ENCODE results near the gene PEX5. TPM values are rescaled to one million over a fixed set of nuclear protein-coding genes. Genes with fewer than 3 reads are reported as not detected.

The PEX5 gene
- total and polyA plus RNA-seq, 2 of the 8 experiments (the other 6 are each of a cell fraction or from before 2014, with no cell fraction given): 16.8 to 50.5 TPM

GRCh38 chr12:7169951-7170350, 19.5 kb upstream of the PEX5 start:
- Histone ChIP-seq H4K20me1 (replicated peaks in 1 of 2; ENCODE audit: control insufficient read depth in 1 of 2, insufficient read depth in 2 of 2, low read length in 2 of 2) (no peaks in the 10 kb centered on the region), H3K9ac (replicated peaks in 1 of 4; ENCODE audit: extremely low read depth in 1 of 4, low read depth in 3 of 4, low read length in 3 of 4) (no peak overlapping the region), H4K91ac (replicated peaks; ENCODE audit: insufficient read length, low read length) (no peak overlapping the region), H3K18ac (ENCODE audit: extremely low read depth, low read length) (no peak overlapping the region), H3K56ac (replicated peaks; ENCODE audit: insufficient read length, low read depth, low read length) (no peak overlapping the region), H3K79me1 (ENCODE audit: low read depth, low read length) (no peaks in the 10 kb centered on the region), H3K36me3 (ENCODE audit: control insufficient read depth in 2 of 4, insufficient read depth in 4 of 4, low read length in 3 of 4) (no peaks in the 10 kb centered on the region; a peak in 1 of 8 replicates), H3K23me2 (ENCODE audit: low read depth, low read length) (no peaks in the 10 kb centered on the region), H3K4me2 (ENCODE audit: insufficient read depth in 1 of 2, low read depth in 2 of 2, low read length in 2 of 2) (no peak overlapping the region), H3K27me3 (replicated peaks in 1 of 4; ENCODE audit: control insufficient read depth in 3 of 4, extremely low read depth in 1 of 4, insufficient read depth in 3 of 4, low read length in 3 of 4) (no peaks in the 10 kb centered on the region; a peak in 1 of 7 replicates), H2BK12ac (ENCODE audit: low read depth, low read length) (no peak overlapping the region), H3K79me2 (ENCODE audit: control insufficient read depth in 1 of 2, insufficient read depth in 2 of 2, low read length in 2 of 2) (no peaks in the 10 kb centered on the region), H3K14ac (ENCODE audit: insufficient read length) (no peak overlapping the region), H3K4me3 (ENCODE audit: extremely low read depth in 1 of 4, insufficient read depth in 2 of 4, low read depth in 3 of 4, low read length in 4 of 4) (no peak overlapping the region), H3K27ac (ENCODE audit: low read depth, low read length) (no peak overlapping the region), H3K9me3 (ENCODE audit: insufficient read depth in 2 of 2, low read depth in 1 of 2, low read length in 1 of 2) (peaks cover 76 to 77% of the 10 kb centered on the region in 2 experiments), H2BK15ac (ENCODE audit: low read length) (no peak overlapping the region), H4K8ac (ENCODE audit: extremely low read depth, insufficient read depth, low read length) (no peak overlapping the region), H3K23ac (ENCODE audit: insufficient read length) (no peak overlapping the region), H2AFZ (ENCODE audit: low read length) (no peak overlapping the region), H2AK5ac (ENCODE audit: low read depth, low read length) (no peak overlapping the region), H2BK120ac (replicated peaks; ENCODE audit: low read depth, low read length) (no peak overlapping the region), H4K5ac (ENCODE audit: insufficient read length, low read depth, low read length) (no peak overlapping the region), H3K4me1 (replicated peaks in 1 of 4; ENCODE audit: control insufficient read depth in 3 of 4, insufficient read depth in 4 of 4, low read length in 3 of 4) (no peaks in the 10 kb centered on the region), H3K4ac (replicated peaks; ENCODE audit: insufficient read length, low read depth, low read length) (no peak overlapping the region), H2BK5ac (ENCODE audit: low read depth, low read length) (no peak overlapping the region), H2BK20ac (ENCODE audit: low read length) (no peak overlapping the region)
- no peak for FAIRE-seq
- ChIA-PET CTCF (ENCODE audit: partially characterized antibody) (interaction anchor here (0.7 to 1.8 kb wide), 5 partner anchors 9 to 29 kb away, joined by 3 to 6 read pairs (median 3); no protein-coding TSS in a partner anchor), POLR2A (ENCODE audit: partially characterized antibody) (no interaction called here)
- DNase-seq (ENCODE audit: low read depth in 1 of 2, low spot score in 2 of 2): no peak
- TF ChIP-seq CHD7 (IDR thresholded peaks at IDR 0.05; ENCODE audit: insufficient replicate concordance, low read length): no peak
